Panc1 (cell line): ENCODE results near the gene ZC3H18. TPM values are rescaled to one million over a fixed set of nuclear protein-coding genes. Genes with fewer than 3 reads are reported as not detected.

Experiments
- ATAC-seq: fragments of 200-7000 bp; cut with Tn5 transposase; 2 replicates; pipeline ENCODE4 v1.9.1; 2020; ENCODE audit warnings: mild to moderate bottlenecking, moderate library complexity
- BruUV-seq: library from RNA; stranded (reverse); fragments of 400-500 nt; replicated peaks from 2 replicates; lab custom pipeline; 2021; lab: Mats Ljungman, UMichigan
- CTCF ChIA-PET: fragments of 300-600 bp; sonication (Branson Sonifier 250); formaldehyde crosslinking; loops from one replicate; lab custom pipeline; 2022; ENCODE audit warnings: antibody characterized with exemption; lab: Charles Lee
- POLR2A ChIA-PET: fragments of 300-600 bp; sonication (Branson Sonifier 250); formaldehyde crosslinking; loops from one replicate; lab custom pipeline; 2022; ENCODE audit warnings: antibody characterized with exemption; lab: Charles Lee
- DNase-seq: peaks from one replicate; pipeline ENCODE4 v3.0.0-alpha.2; 2010; ENCODE audit warnings: low read depth, low spot score
- H3K27ac ChIP-seq: 2 replicates; pipeline ENCODE4 v1.5.1; 2011; ENCODE audit warnings: mild to moderate bottlenecking, low read length, inconsistent platforms
- H3K27me3 ChIP-seq: fragments of 200-500 bp; sonication (Bioruptor generic); 2 replicates; pipeline ENCODE4 v1.6.0; 2014; ENCODE audit warnings: low read length, inconsistent platforms; ENCODE audit not compliant: control insufficient read depth, insufficient read depth
- H3K36me3 ChIP-seq: fragments of 200-500 bp; sonication (Bioruptor generic); 2 replicates; pipeline ENCODE4 v1.5.1; 2014; ENCODE audit warnings: inconsistent platforms, mild to moderate bottlenecking, low read length, moderate library complexity; ENCODE audit not compliant: control insufficient read depth, insufficient read depth
- H3K4me1 ChIP-seq: 2 replicates; pipeline ENCODE4 v1.5.1; 2011; ENCODE audit warnings: inconsistent platforms, mild to moderate bottlenecking, low read length, moderate library complexity; ENCODE audit not compliant: control insufficient read depth, insufficient read depth
- H3K4me3 ChIP-seq, 2 experiments: 2 replicates each; pipeline ENCODE4 v1.5.1; 2011 to 2012; ENCODE audit warnings: low read depth in 2 of 2, low read length in 2 of 2, mild to moderate bottlenecking in 2 of 2, inconsistent platforms in 1 of 2, moderate library complexity in 1 of 2
- H3K9me3 ChIP-seq: fragments of 200-500 bp; sonication (Bioruptor generic); 2 replicates; pipeline ENCODE4 v1.5.1; 2014; ENCODE audit warnings: low read depth, mild to moderate bottlenecking, inconsistent platforms, low read length, moderate library complexity; ENCODE audit not compliant: control insufficient read depth, insufficient read depth
- CTCF ChIP-seq: fragments of 450-650 bp; IDR thresholded peaks from 2 replicates; pipeline ENCODE4 v1.5.1; 2017; ENCODE audit warnings: mild to moderate bottlenecking
- POLR2AphosphoS5 ChIP-seq: IDR thresholded peaks from 2 replicates; pipeline ENCODE4 v1.6.1; 2012; ENCODE audit warnings: mild to moderate bottlenecking, low read depth, low read length, moderate library complexity
- REST ChIP-seq, 2 experiments: IDR thresholded peaks; 2 replicates each; pipeline ENCODE4 v1.6.1; 2011 to 2012; ENCODE audit warnings: low read depth in 2 of 2, control low read depth in 1 of 2, low read length in 1 of 2, mild to moderate bottlenecking in 1 of 2, moderate library complexity in 1 of 2; ENCODE audit not compliant: insufficient read depth in 1 of 2
- SIN3A ChIP-seq: IDR thresholded peaks from 2 replicates; pipeline ENCODE4 v1.6.1; 2012; ENCODE audit warnings: low read depth, mild to moderate bottlenecking, low read length, moderate library complexity, borderline replicate concordance; ENCODE audit not compliant: insufficient read depth
- TCF7L2 ChIP-seq: IDR thresholded peaks from 2 replicates; pipeline ENCODE4 v1.6.1; 2011; ENCODE audit warnings: mild to moderate bottlenecking, low read depth, low read length, inconsistent platforms
- in situ Hi-C: cut with HindIII; loops from 2 replicates; pipeline ENCODE4 v1.10.0; 2016; ENCODE audit warnings: low sequenced_read_pairs, low pct_unique_long_range_greater_than_20kb
- intact Hi-C: fragments of 100-400 bp; cut with micrococcal nuclease; formaldehyde crosslinking; loops from one replicate; pipeline ENCODE4 v1.10.0; 2022; ENCODE audit not compliant: unreplicated experiment
- total RNA-seq: library from RNA; stranded (reverse); gene quantifications from one replicate; pipeline ENCODE4 v1.2.1, GENCODE V29; 2021; ENCODE audit not compliant: unreplicated experiment

Gene ZC3H18
- total RNA-seq, 1 experiment from 2014 or later, result 45.9 TPM

GRCh38 chr16:88643644-88643932, 73.4 kb downstream of the ZC3H18 start:
- H3K27me3 ChIP-seq, result no peaks in the 10 kb centered on the region
- no peaks in the 10 kb centered on the region for H3K9me3 ChIP-seq
- DNase-seq, result no peak
- no peak for ATAC-seq
- no peak for TF ChIP-seq TCF7L2
- TF ChIP-seq SIN3A, result no peak
- no peak for TF ChIP-seq POLR2AphosphoS5
- TF ChIP-seq REST (IDR thresholded peaks at IDR 0.05; ENCODE audit: insufficient read depth in 1 of 2, low read depth in 2 of 2, low read length in 1 of 2), result no peak
- TF ChIP-seq CTCF, result no peak
- ChIA-PET CTCF (no interaction called here), POLR2A (no interaction called here)
- intact Hi-C loops, result no loop called here
- H3K4me3 ChIP-seq, result no peak overlapping the region
- H3K27ac ChIP-seq, result no peak overlapping the region
- BruUV-seq, result no TSS peak
- in situ Hi-C loops, result no loop called here
- H3K36me3 ChIP-seq, result no peaks in the 10 kb centered on the region
- H3K4me1 ChIP-seq, result no peaks in the 10 kb centered on the region; the same call in 1 of the 2 replicates

GRCh38 chr16:88645455-88645854, 75.3 kb downstream of the ZC3H18 start:
- Histone ChIP-seq H3K27me3 (no peaks in the 10 kb centered on the region), H3K9me3 (no peaks in the 10 kb centered on the region), H3K4me1 (peaks cover 5% of the 10 kb centered on the region; the same call in 1 of the 2 replicates), H3K4me3 (no peak overlapping the region), H3K36me3 (peaks cover 2% of the 10 kb centered on the region; the same call in 1 of the 2 replicates), H3K27ac (no peak overlapping the region)
- no peak for ATAC-seq
- TF ChIP-seq REST (IDR thresholded peaks at IDR 0.05; ENCODE audit: insufficient read depth in 1 of 2, low read depth in 2 of 2, low read length in 1 of 2) (no peak), SIN3A (no peak), CTCF (no peak), POLR2AphosphoS5 (no peak), TCF7L2 (no peak)
- DNase-seq, result no peak
- ChIA-PET CTCF (no interaction called here), POLR2A (no interaction called here)
- in situ Hi-C loops (no loop called here), intact Hi-C loops (no loop called here)
- BruUV-seq, result no TSS peak
